H1 (cell line): ENCODE results near the gene DPY19L3. TPM values are rescaled to one million over a fixed set of nuclear protein-coding genes. Genes with fewer than 3 reads are reported as not detected.

ENCODE experiments used
- CTCF ChIA-PET: fragments of 300-600 bp; sonication (Branson Sonifier 250); formaldehyde crosslinking; loops from one replicate; lab custom pipeline; 2021; ENCODE audit not compliant: partially characterized antibody; lab: Charles Lee
- POLR2A ChIA-PET: fragments of 300-600 bp; sonication (Branson Sonifier 250); formaldehyde crosslinking; loops from one replicate; lab custom pipeline; 2021; ENCODE audit warnings: inconsistent platforms; ENCODE audit not compliant: partially characterized antibody; lab: Charles Lee
- DNase-seq, 2 experiments: peaks; one replicate each; pipeline versions ENCODE4 v3.0.0 to v3.0.0-alpha.2; 2010 to 2022; ENCODE audit warnings: low spot score in 2 of 2, low read depth in 1 of 2, mixed read lengths in 1 of 2
- FAIRE-seq: peaks from 2 replicates; lab custom pipeline; 2011; peaks lifted over from hg19 to GRCh38; lab: Jason Lieb, UNC
- H2AFZ ChIP-seq: 2 replicates; pipeline ENCODE4 v1.8.1; 2012; ENCODE audit warnings: low read length, inconsistent platforms
- H2AK5ac ChIP-seq: 2 replicates; pipeline ENCODE4 v1.6.1; 2013; ENCODE audit warnings: low read depth, low read length
- H2BK120ac ChIP-seq: replicated peaks from 2 replicates; pipeline ENCODE3; 2013; ENCODE audit warnings: low read depth, low read length, inconsistent platforms
- H2BK12ac ChIP-seq: 2 replicates; pipeline ENCODE4 v1.6.1; 2013; ENCODE audit warnings: low read depth, low read length
- H2BK15ac ChIP-seq: 2 replicates; pipeline ENCODE4 v1.6.1; 2013; ENCODE audit warnings: low read length
- H2BK20ac ChIP-seq: 2 replicates; pipeline ENCODE4 v1.6.1; 2013; ENCODE audit warnings: low read length
- H2BK5ac ChIP-seq: 2 replicates; pipeline ENCODE4 v1.6.1; 2013; ENCODE audit warnings: low read depth, low read length
- H3K14ac ChIP-seq: 2 replicates; pipeline ENCODE4 v1.6.1; 2013; ENCODE audit warnings: inconsistent platforms; ENCODE audit not compliant: insufficient read length
- H3K18ac ChIP-seq: 2 replicates; pipeline ENCODE4 v1.6.1; 2013; ENCODE audit warnings: low read length; ENCODE audit errors: extremely low read depth
- H3K23ac ChIP-seq: 2 replicates; pipeline ENCODE4 v1.6.1; 2013; ENCODE audit warnings: inconsistent platforms; ENCODE audit not compliant: insufficient read length
- H3K23me2 ChIP-seq: 2 replicates; pipeline ENCODE4 v1.6.1; 2013; ENCODE audit warnings: low read depth, low read length
- H3K27ac ChIP-seq: 2 replicates; pipeline ENCODE4 v1.6.1; 2011; ENCODE audit warnings: low read depth, low read length, inconsistent platforms
- H3K27me3 ChIP-seq, 4 experiments: replicated peaks in 1 of 4; 1 replicate in 1 of 4; 2 replicates in 3 of 4; pipeline versions ENCODE4 v1.6.1 to v1.8.1; 2011 to 2013; ENCODE audit warnings: low read length in 3 of 4, mild to moderate bottlenecking in 3 of 4, inconsistent platforms in 2 of 4, mixed read lengths in 2 of 4, moderate library complexity in 1 of 4; ENCODE audit not compliant: control insufficient read depth in 3 of 4, insufficient read depth in 3 of 4; ENCODE audit errors: extremely low read depth in 1 of 4
- H3K36me3 ChIP-seq, 4 experiments: 2 replicates each; pipeline versions ENCODE4 v1.6.1 to v1.8.1; 2011 to 2013; ENCODE audit warnings: mild to moderate bottlenecking in 4 of 4, low read length in 3 of 4, moderate library complexity in 2 of 4, control low read depth in 1 of 4, inconsistent platforms in 1 of 4; ENCODE audit not compliant: insufficient read depth in 4 of 4, control insufficient read depth in 2 of 4
- H3K4ac ChIP-seq: replicated peaks from 2 replicates; pipeline ENCODE3; 2013; ENCODE audit warnings: low read length, low read depth, mixed read lengths, inconsistent platforms; ENCODE audit not compliant: insufficient read length
- H3K4me1 ChIP-seq, 4 experiments: replicated peaks in 1 of 4; 1 replicate in 1 of 4; 2 replicates in 3 of 4; pipeline versions ENCODE4 v1.6.1 to v1.8.1; 2011 to 2013; ENCODE audit warnings: low read length in 3 of 4, inconsistent platforms in 2 of 4, mixed read lengths in 1 of 4; ENCODE audit not compliant: insufficient read depth in 4 of 4, control insufficient read depth in 3 of 4
- H3K4me2 ChIP-seq, 2 experiments: 2 replicates each; pipeline versions ENCODE4 v1.6.1 to v1.8.1; 2011 to 2013; ENCODE audit warnings: low read depth in 2 of 2, low read length in 2 of 2, control low read depth in 1 of 2, inconsistent platforms in 1 of 2, mild to moderate bottlenecking in 1 of 2; ENCODE audit not compliant: insufficient read depth in 1 of 2
- H3K4me3 ChIP-seq, 4 experiments: fragments of 200-600, 300-600 bp in 1 of 4; sonication (generic), shearing (Covaris generic), sonication (Bioruptor Twin) in 1 of 4; 2 replicates each; pipeline versions ENCODE4 v1.5.1 to v1.8.1; 2011 to 2016; ENCODE audit warnings: low read length in 4 of 4, low read depth in 3 of 4, control low read depth in 2 of 4, inconsistent platforms in 2 of 4, mild to moderate bottlenecking in 2 of 4, mixed read lengths in 1 of 4, moderate library complexity in 1 of 4; ENCODE audit not compliant: insufficient read depth in 2 of 4; ENCODE audit errors: extremely low read depth in 1 of 4
- H3K56ac ChIP-seq: replicated peaks from 2 replicates; pipeline ENCODE3; 2013; ENCODE audit warnings: low read depth, mild to moderate bottlenecking, mixed read lengths, low read length, inconsistent platforms; ENCODE audit not compliant: insufficient read length
- H3K79me1 ChIP-seq: 2 replicates; pipeline ENCODE4 v1.6.1; 2013; ENCODE audit warnings: low read depth, low read length, control low read depth
- H3K79me2 ChIP-seq, 2 experiments: 2 replicates each; pipeline versions ENCODE4 v1.6.1 to v1.8.1; 2012 to 2013; ENCODE audit warnings: low read length in 2 of 2, mild to moderate bottlenecking in 2 of 2, inconsistent platforms in 1 of 2; ENCODE audit not compliant: insufficient read depth in 2 of 2, control insufficient read depth in 1 of 2
- H3K9ac ChIP-seq, 4 experiments: replicated peaks in 1 of 4; 1 replicate in 1 of 4; 2 replicates in 3 of 4; pipeline versions ENCODE4 v1.6.1 to v1.8.1; 2011 to 2013; ENCODE audit warnings: low read depth in 3 of 4, low read length in 3 of 4, control low read depth in 2 of 4, mild to moderate bottlenecking in 2 of 4, moderate library complexity in 2 of 4, inconsistent platforms in 1 of 4; ENCODE audit errors: extremely low read depth in 1 of 4
- H3K9me3 ChIP-seq, 2 experiments: 2 replicates each; pipeline versions ENCODE4 v1.6.1 to v1.8.1; 2012 to 2013; ENCODE audit warnings: mild to moderate bottlenecking in 2 of 2, moderate library complexity in 2 of 2, control low read depth in 1 of 2, inconsistent platforms in 1 of 2, low read depth in 1 of 2, low read length in 1 of 2, mixed read lengths in 1 of 2; ENCODE audit not compliant: insufficient read depth in 2 of 2
- H4K20me1 ChIP-seq, 2 experiments: replicated peaks in 1 of 2; 2 replicates each; pipeline versions ENCODE3 to v1.8.1; 2011 to 2013; ENCODE audit warnings: inconsistent platforms in 2 of 2, low read length in 2 of 2, mild to moderate bottlenecking in 1 of 2; ENCODE audit not compliant: insufficient read depth in 2 of 2, control insufficient read depth in 1 of 2
- H4K5ac ChIP-seq: 2 replicates; pipeline ENCODE4 v1.6.1; 2013; ENCODE audit warnings: low read length, low read depth, mixed read lengths, inconsistent platforms; ENCODE audit not compliant: insufficient read length
- H4K8ac ChIP-seq: 2 replicates; pipeline ENCODE4 v1.8.0; 2013; ENCODE audit warnings: mild to moderate bottlenecking, moderate library complexity, low read length, inconsistent platforms; ENCODE audit not compliant: insufficient read depth; ENCODE audit errors: extremely low read depth
- H4K91ac ChIP-seq: replicated peaks from 2 replicates; pipeline ENCODE3; 2013; ENCODE audit warnings: low read length, mixed read lengths, inconsistent platforms; ENCODE audit not compliant: insufficient read length
- ATF3 ChIP-seq: IDR thresholded peaks from 2 replicates; pipeline ENCODE4 v1.6.1; 2011; ENCODE audit warnings: low read depth, mild to moderate bottlenecking, low read length; ENCODE audit not compliant: insufficient read depth
- CBX5 ChIP-seq: fragments of 300-800, 300-1000 bp; sonication (generic); IDR thresholded peaks from 2 replicates; pipeline ENCODE4 v1.7.1; 2016; ENCODE audit warnings: antibody characterized with exemption, low read length, low read depth
- CBX8 ChIP-seq: fragments of 300-800, 300-1000 bp; sonication (generic); IDR thresholded peaks from 2 replicates; pipeline ENCODE4 v1.7.1; 2016; ENCODE audit warnings: low read depth, low read length, borderline replicate concordance
- CHD1 ChIP-seq: IDR thresholded peaks from 2 replicates; pipeline ENCODE4 v1.6.1; 2012; ENCODE audit warnings: low read depth, low read length, improper control_type of control experiment
- KDM5A ChIP-seq: fragments of 200-600 bp; IDR thresholded peaks from 2 replicates; pipeline ENCODE4 v1.7.1; 2012; ENCODE audit warnings: mild to moderate bottlenecking, low read length, inconsistent platforms, mixed read lengths
- NANOG ChIP-seq: IDR thresholded peaks from 2 replicates; pipeline ENCODE4 v1.6.1; 2011; ENCODE audit warnings: low read length, low read depth, mild to moderate bottlenecking, inconsistent platforms; ENCODE audit not compliant: insufficient read depth, poor library complexity, severe bottlenecking
- POLR2AphosphoS5 ChIP-seq: IDR thresholded peaks from 2 replicates; pipeline ENCODE4 v1.6.1; 2011; ENCODE audit warnings: low read depth, low read length
- POU5F1 ChIP-seq: IDR thresholded peaks from 2 replicates; pipeline ENCODE4 v1.6.1; 2011; ENCODE audit warnings: low read depth, mild to moderate bottlenecking, low read length, moderate library complexity
- SAP30 ChIP-seq: fragments of 300-600 bp; sonication (generic); IDR thresholded peaks from 2 replicates; pipeline ENCODE4 v1.7.1; 2012; ENCODE audit warnings: low read length, moderate library complexity, mild to moderate bottlenecking, inconsistent platforms; ENCODE audit not compliant: insufficient read depth, insufficient replicate concordance
- TEAD4 ChIP-seq: IDR thresholded peaks from 2 replicates; pipeline ENCODE4 v1.6.1; 2012; ENCODE audit warnings: low read depth, low read length, inconsistent platforms, mixed read lengths
- USF2 ChIP-seq: IDR thresholded peaks from 2 replicates; pipeline ENCODE4 v1.6.1; 2011; ENCODE audit warnings: low read length, improper control_type of control experiment
- WGBS, 2 experiments: shearing (Covaris generic) in 1 of 2; methylation state at CpG; one replicate each; pipeline versions ENCODE4 v1.1.6 to v1.1.7; 2013 to 2015; ENCODE audit warnings: low lambda C conversion rate in 2 of 2, mixed read lengths in 2 of 2, inconsistent platforms in 1 of 2, low coverage in 1 of 2, missing lambda C conversion rate in 1 of 2; ENCODE audit not compliant: insufficient replicate concordance in 2 of 2, insufficient coverage in 1 of 2, insufficient read length in 1 of 2; ENCODE audit errors: extremely low coverage in 1 of 2, missing lambda C conversion rate in 1 of 2; 5-methylcytosine and 5-hydroxymethylcytosine counted together
- polyA plus RNA-seq, 7 experiments: library from polyadenylated mRNA; depleted of rRNA in 3 of 7; stranded (reverse) in 5 of 7; unstranded in 2 of 7; fragments of >200 nt in 5 of 7; fragments of 200-250 nt in 2 of 7; gene quantifications; 1 replicate in 5 of 7; 2 replicates in 1 of 7; 4 replicates in 1 of 7; pipeline versions ENCODE4 v1.2.1 to v1.2.3, GENCODE V29; 2011 to 2013; ENCODE audit warnings: missing spikeins in 2 of 7, mixed read lengths in 2 of 7
- total RNA-seq: library from RNA; stranded (reverse); fragmentation: NEBNext Ultra II Directional; extraction: Animal tissue kit (Norgen Biotek cat#: 25700); gene quantifications from 2 replicates; pipeline ENCODE4 v1.2.1, GENCODE V29; 2021

Gene DPY19L3
- total and polyA plus RNA-seq, 2 of the 8 experiments (the other 6 are each of a cell fraction or from before 2014, with no cell fraction given), result 35.3 to 60.2 TPM

DNA sequence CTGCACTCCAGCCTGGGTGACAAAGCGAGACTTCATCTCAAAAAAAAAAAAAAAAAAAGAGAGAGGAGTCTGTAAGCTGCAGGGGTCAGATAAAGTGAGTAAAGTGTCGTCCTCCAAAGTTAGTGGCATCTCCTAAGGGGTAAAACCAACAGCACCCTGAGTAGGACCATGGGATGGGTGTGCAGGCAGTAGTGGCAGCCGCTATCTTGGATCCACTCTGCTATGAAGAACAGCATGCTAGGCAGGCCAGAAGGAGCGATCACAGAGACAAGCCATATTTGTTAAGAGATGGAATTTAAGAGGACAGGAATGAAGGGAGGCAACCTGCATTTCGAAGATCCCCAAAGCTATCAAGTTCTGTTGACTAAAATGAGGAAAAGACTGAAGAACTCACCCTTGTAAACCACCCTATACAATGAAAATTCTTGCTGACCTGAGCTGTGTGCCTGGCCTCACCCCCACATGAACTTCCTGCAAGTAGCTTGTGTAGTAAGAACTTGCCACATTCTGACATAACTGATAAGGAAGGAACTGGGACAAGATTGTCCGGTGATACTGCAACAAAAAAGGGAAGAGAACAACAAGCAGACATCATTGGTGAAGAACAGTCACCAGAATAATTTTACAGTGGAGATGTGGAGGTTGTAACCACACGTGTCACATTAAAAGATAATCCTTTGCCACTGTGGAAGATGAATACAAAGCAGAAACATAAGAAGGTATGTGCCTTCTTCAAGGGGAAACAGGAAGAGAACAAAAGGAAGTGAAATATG, 16.2 kb downstream of the DPY19L3 start:
- Histone ChIP-seq H3K23me2 (no peaks in the 10 kb centered on the region), H2BK5ac (no peak overlapping the region), H3K4me3 (no peak overlapping the region), H4K91ac (no peak overlapping the region), H2BK120ac (no peak overlapping the region), H2BK12ac (no peak overlapping the region), H3K4ac (no peak overlapping the region), H4K20me1 (peaks cover 0 to 3% of the 10 kb centered on the region in 2 experiments), H3K4me1 (no peaks in the 10 kb centered on the region), H3K18ac (no peak overlapping the region), H2AK5ac (no peak overlapping the region), H3K9me3 (no peaks in the 10 kb centered on the region), H3K27me3 (no peaks in the 10 kb centered on the region), H3K36me3 (peaks cover 0 to 15% (median 3%) of the 10 kb centered on the region in 4 experiments; a peak in 6 of 8 replicates), H3K9ac (no peak overlapping the region), H4K5ac (no peak overlapping the region), H3K27ac (no peak overlapping the region), H2BK15ac (no peak overlapping the region), H4K8ac (no peak overlapping the region), H3K79me1 (peaks cover 2% of the 10 kb centered on the region), H3K79me2 (peaks cover 0 to 5% of the 10 kb centered on the region in 2 experiments; a peak in 1 of 4 replicates), H3K4me2 (no peak overlapping the region), H3K14ac (no peak overlapping the region), H3K56ac (no peak overlapping the region), H3K23ac (no peak overlapping the region), H2AFZ (no peak overlapping the region), H2BK20ac (no peak overlapping the region)
- ChIA-PET POLR2A (no interaction called here), CTCF (no interaction called here)
- FAIRE-seq (no peak), DNase-seq (no peak)
- WGBS, 2 experiments, result 78% methylated on average over 6 of the region's 7 CpGs; no CpG with 5 or more reads in 1 of the 2 experiments
- TF ChIP-seq CBX8 (no peak), CBX5 (no peak), POLR2AphosphoS5 (no peak), NANOG (no peak), SAP30 (no peak), USF2 (no peak), CHD1 (no peak), KDM5A (no peak), POU5F1 (no peak), ATF3 (no peak), TEAD4 (no peak)
